DMS153 treated with DMSO at 0.1 percent for 48 hours (cell line): Measurements from ENCODE around the gene OOSP2.

Source experiments
- DNase-seq: peaks from one replicate; lab custom pipeline; 2025; ENCODE audit not compliant: unreplicated experiment; lab: John Stamatoyannopoulos, UW

Gene OOSP2

GRCh38 chr11:60077981-60078380 is 37.8 kb downstream of the OOSP2 start:
- no peak for DNase-seq

- no peak for DNase-seq
Observed at GRCh38 chr11:60078745-60079144, 38.5 kb downstream of the OOSP2 start.

GRCh38 chr11:60080535-60080934 is 40.3 kb downstream of the OOSP2 start:
- no peak for DNase-seq

- DNase-seq = peak; percentile 40
Observed at GRCh38 chr11:60084631-60085273, 44.5 kb downstream of the OOSP2 start.

GRCh38 chr11:60085909-60086308 is 45.7 kb downstream of the OOSP2 start:
- no peak for DNase-seq

GRCh38 chr11:60087239-60087638 is 47.0 kb downstream of the OOSP2 start:
- no peak for DNase-seq

- no peak for DNase-seq
Observed at GRCh38 chr11:60088364-60088763, 48.2 kb downstream of the OOSP2 start, which contains the start of gene MS4A2. Gene MS4A2, plus strand, starts transcription at chr11:60088664. Its CDS starts 102 bp downstream, at chr11:60088766.

GRCh38 chr11:60095477-60096120 is 55.4 kb downstream of the OOSP2 start:
- DNase-seq = no peak

- no peak for DNase-seq
Observed at GRCh38 chr11:60097189-60097588, 57.0 kb downstream of the OOSP2 start.
